Measurements from ENCODE around the gene TJP2.

- TF ChIP-seq CTCF (IDR thresholded peaks at IDR 0.05) = no peak
- no peak for TF ChIP-seq POLR2AphosphoS5 (IDR thresholded peaks at IDR 0.05)
Measured at GRCh38 chr9:69243116-69243515, 69.0 kb downstream of the TJP2 start.

All from suprapubic skin (tissue), 3 donors.